ELF-1 (cell line): ENCODE measurements around the gene MRPL48.
A peak's percentile ranks its signal among the peaks of the same experiment; 100 is the strongest.

ENCODE experiments used
- DNase-seq: peaks from one replicate; pipeline ENCODE4 v3.0.0-alpha.2; 2016; ENCODE audit warnings: low read depth, low spot score

MRPL48 gene

GRCh38 chr11:73893041-73893440 is 105.4 kb downstream of the MRPL48 start:
- no peak for DNase-seq

GRCh38 chr11:73894725-73895335 is 107.2 kb downstream of the MRPL48 start:
- no peak for DNase-seq

- DNase-seq: no peak
Measured at GRCh38 chr11:73902303-73902702, 114.6 kb downstream of the MRPL48 start.

GRCh38 chr11:73907191-73907590 is 119.5 kb downstream of the MRPL48 start:
- DNase-seq: peak; percentile 12

GRCh38 chr11:73912026-73912425 is 124.4 kb downstream of the MRPL48 start:
- no peak for DNase-seq

- DNase-seq: no peak
Measured at GRCh38 chr11:73913472-73913871, 125.8 kb downstream of the MRPL48 start.

- no peak for DNase-seq
Measured at GRCh38 chr11:73914284-73914683, 126.6 kb downstream of the MRPL48 start.
